Left lung (tissue), 10 donors: ENCODE results near the gene ZNF277. TPM values are rescaled to one million over a fixed set of nuclear protein-coding genes. Genes with fewer than 3 reads are reported as not detected.
"Not testable (repeated sequence)": the region's sequence is repeated elsewhere in the genome, so short reads cannot be mapped to it uniquely, and the experiment has no call there.

Experiments used
- ATAC-seq: fragments of 200-7000 bp; cut with Tn5 transposase; one replicate; pipeline ENCODE4 v1.9.1; 2020; ENCODE audit warnings: moderate library complexity
- DNase-seq, 4 donors: peaks; one replicate each; pipeline ENCODE4 v3.0.0-alpha.2; 2013 to 2020
- H3K27ac ChIP-seq, 2 donors: fragments of 200-600 bp; sonication (generic) in 1 of 2; one replicate each; pipeline versions ENCODE4 v1.5.0 to v1.8.0; 2020 to 2021
- H3K27me3 ChIP-seq, 2 donors: fragments of 200-600 bp; sonication (generic) in 1 of 2; one replicate each; pipeline versions ENCODE4 v1.5.0 to v1.8.0; 2020 to 2021
- H3K36me3 ChIP-seq, 2 donors: fragments of 200-600 bp; sonication (generic) in 1 of 2; one replicate each; pipeline versions ENCODE4 v1.5.0 to v1.8.0; 2020 to 2021
- H3K4me1 ChIP-seq, 2 donors: fragments of 200-600 bp; one replicate each; pipeline ENCODE4 v1.8.0; 2021
- H3K4me3 ChIP-seq, 2 donors: fragments of 200-600 bp; sonication (generic) in 1 of 2; one replicate each; pipeline versions ENCODE4 v1.5.0 to v1.8.0; 2020 to 2021; ENCODE audit warnings: mild to moderate bottlenecking in 1 of 2
- H3K9me3 ChIP-seq, 2 donors: fragments of 200-600 bp; sonication (generic) in 1 of 2; one replicate each; pipeline versions ENCODE4 v1.5.0 to v1.8.0; 2020 to 2021
- CTCF ChIP-seq, 2 donors: fragments of 200-600 bp; sonication (generic) in 1 of 2; IDR thresholded peaks; one replicate each; pipeline versions ENCODE4 v1.5.0 to v1.8.0; 2021; ENCODE audit warnings: antibody characterized with exemption in 2 of 2
- intact Hi-C, 2 donors: fragments of 100-400 bp; cut with DNase I; formaldehyde crosslinking; loops; one replicate each; pipeline versions ENCODE4 v1.11.2 to v1.14.2; 2022
- polyA plus RNA-seq, 6 donors: library from polyadenylated mRNA; unstranded; fragments of 120-200 nt; gene quantifications; one replicate each; pipeline ENCODE4 v1.2.1, GENCODE V29; 2013; ENCODE audit not compliant: insufficient read length in 6 of 6
- total RNA-seq, 2 donors: library from RNA; stranded (reverse); fragmentation: NEBNext Ultra II Directional; extraction: Animal tissue kit (Norgen Biotek cat#: 25700); gene quantifications; one replicate each; pipeline ENCODE4 v1.2.1, GENCODE V29; 2021
- donor health status: DM: no; HTN: yes; CAD: no.
- donor health status: DM: no; HTN: no; CAD: no.

ZNF277 gene
- total and polyA plus RNA-seq, 8 donors, result 19.8 to 41.0 (median 34.5) TPM

GRCh38 chr7:112306903-112307302 is 100.4 kb downstream of the ZNF277 start:
- H3K4me1 ChIP-seq, result no peaks in the 10 kb centered on the region

GRCh38 chr7:112307506-112307905 is 101.0 kb downstream of the ZNF277 start:
- peaks cover 0 to 14% of the 10 kb centered on the region in 2 donors for H3K36me3 ChIP-seq
- no peak overlapping the region for H3K27ac ChIP-seq
- intact Hi-C loops, result no loop called here
- H3K4me1 ChIP-seq, result no peaks in the 10 kb centered on the region
- DNase-seq, result no peak
- no peak overlapping the region for H3K4me3 ChIP-seq
- ATAC-seq, result no peak
- H3K9me3 ChIP-seq, result peaks cover 0 to 6% of the 10 kb centered on the region in 2 donors
- no peaks in the 10 kb centered on the region for H3K27me3 ChIP-seq
- no peak for TF ChIP-seq CTCF (IDR thresholded peaks at IDR 0.05)

More at GRCh38 chr7:112306903-112307302, 100.4 kb downstream of the ZNF277 start:
- intact Hi-C loops, result no loop called here
- DNase-seq (no peak), ATAC-seq (no peak)
- peaks cover 0 to 6% of the 10 kb centered on the region in 2 donors for H3K9me3 ChIP-seq
- no peak for TF ChIP-seq CTCF (IDR thresholded peaks at IDR 0.05)
- H3K36me3 ChIP-seq, result peaks cover 0 to 14% of the 10 kb centered on the region in 2 donors
- no peak overlapping the region for H3K27ac ChIP-seq
- H3K27me3 ChIP-seq, result no peaks in the 10 kb centered on the region
- no peak overlapping the region for H3K4me3 ChIP-seq

GRCh38 chr7:112308974-112309373 is 102.5 kb downstream of the ZNF277 start:
- H3K9me3 ChIP-seq, result peaks cover 0 to 6% of the 10 kb centered on the region in 2 donors
- H3K27ac ChIP-seq, result no peak overlapping the region
- no peak for DNase-seq
- H3K27me3 ChIP-seq, result no peaks in the 10 kb centered on the region
- intact Hi-C loops, result no loop called here
- no peaks in the 10 kb centered on the region for H3K4me1 ChIP-seq
- TF ChIP-seq CTCF (IDR thresholded peaks at IDR 0.05), result no peak
- no peak overlapping the region for H3K4me3 ChIP-seq
- ATAC-seq, result no peak
- peaks cover 0 to 14% of the 10 kb centered on the region in 2 donors for H3K36me3 ChIP-seq

- H3K4me1 ChIP-seq, DNase-seq, ATAC-seq, intact Hi-C loops, H3K27me3 ChIP-seq, H3K4me3 ChIP-seq, H3K27ac ChIP-seq, H3K9me3 ChIP-seq: not testable (repeated sequence)
- peaks cover 0 to 36% of the 10 kb centered on the region in 2 donors for H3K36me3 ChIP-seq
These were observed 110.3 kb downstream of the ZNF277 start for GRCh38 chr7:112316803-112317202.

- Histone ChIP-seq H3K36me3 (peaks cover 0 to 48% of the 10 kb centered on the region in 2 donors), H3K27me3 (no peaks in the 10 kb centered on the region), H3K27ac (no peak overlapping the region), H3K9me3 (peaks cover 0 to 4% of the 10 kb centered on the region in 2 donors), H3K4me1 (no peaks in the 10 kb centered on the region), H3K4me3 (no peak overlapping the region)
- ATAC-seq, result no peak
- intact Hi-C loops, result no loop called here
- TF ChIP-seq CTCF (IDR thresholded peaks at IDR 0.05), result no peak
- DNase-seq, result no peak
These were observed 115.6 kb downstream of the ZNF277 start for GRCh38 chr7:112322070-112322469.

GRCh38 chr7:112327566-112327965 is 121.1 kb downstream of the ZNF277 start:
- intact Hi-C loops, result no loop called here
- DNase-seq (no peak), ATAC-seq (no peak)
- no peaks in the 10 kb centered on the region for H3K9me3 ChIP-seq
- no peak overlapping the region for H3K27ac ChIP-seq
- H3K4me1 ChIP-seq, result no peaks in the 10 kb centered on the region
- H3K36me3 ChIP-seq, result peaks cover 0 to 35% of the 10 kb centered on the region in 2 donors
- no peak overlapping the region for H3K4me3 ChIP-seq
- no peak for TF ChIP-seq CTCF (IDR thresholded peaks at IDR 0.05)
- H3K27me3 ChIP-seq, result no peaks in the 10 kb centered on the region
